Epithelial cell of esophagus (primary cell): ENCODE results near the gene WSCD2.

Experiments used
- DNase-seq: peaks from one replicate; pipeline ENCODE4 v3.0.0; 2010; ENCODE audit warnings: low read depth
- H3K4me3 ChIP-seq: 2 replicates; pipeline ENCODE4 v1.5.1; 2011; ENCODE audit warnings: mild to moderate bottlenecking, low read length, control low read depth
- CTCF ChIP-seq: IDR thresholded peaks from 2 replicates; pipeline ENCODE4 v1.5.1; 2011; ENCODE audit warnings: low read depth, mild to moderate bottlenecking, low read length, control low read depth, inconsistent platforms; ENCODE audit not compliant: insufficient read depth; ENCODE audit errors: missing control alignments

The WSCD2 gene

DNA sequence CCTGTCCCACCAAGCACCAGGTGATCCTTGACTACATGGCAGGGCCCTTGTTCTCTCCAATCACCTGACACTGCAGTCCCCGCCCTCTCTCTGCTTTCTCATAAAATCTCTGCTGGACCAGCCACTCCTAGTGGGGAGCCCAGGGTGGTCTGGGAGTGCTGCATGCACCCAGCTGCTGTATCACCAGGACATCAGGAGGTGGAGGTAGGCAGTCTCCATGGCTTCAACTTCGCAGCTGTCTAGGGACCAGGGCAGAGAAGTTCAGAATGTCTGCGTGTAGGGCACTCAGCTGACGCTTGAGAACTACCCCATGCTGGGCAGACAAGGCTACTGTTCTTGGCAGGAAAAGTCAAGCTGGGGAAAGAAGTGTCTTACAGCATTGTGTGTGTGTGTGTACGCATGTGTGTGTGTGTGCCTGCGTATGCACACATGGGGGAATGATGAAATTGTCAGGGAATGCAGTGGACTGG lies 2.6 kb downstream of the WSCD2 start:
- no peak for TF ChIP-seq CTCF
- H3K4me3 ChIP-seq: no peak overlapping the region
- DNase-seq: no peak

DNA sequence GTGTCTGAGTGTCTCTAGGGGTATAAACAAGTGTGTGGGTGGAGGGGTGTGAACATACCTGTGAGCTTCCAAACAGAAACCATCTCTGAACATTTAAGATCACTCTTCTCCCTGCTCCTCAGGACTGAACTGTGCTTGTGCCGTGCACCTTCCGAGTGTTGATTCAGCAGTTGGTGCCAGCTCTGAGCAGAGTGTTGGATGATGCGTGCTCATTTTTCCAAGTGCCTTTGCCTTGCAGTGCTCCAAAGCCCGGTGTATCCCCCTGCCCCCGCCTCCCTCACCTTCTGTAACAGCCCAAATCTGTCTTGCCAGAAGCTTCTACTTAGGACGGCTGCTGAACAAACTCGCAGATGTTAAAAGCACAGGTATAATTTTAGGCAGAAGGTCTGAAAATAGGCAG lies 4.4 kb downstream of the WSCD2 start:
- no peak for DNase-seq
- no peak for TF ChIP-seq CTCF
- H3K4me3 ChIP-seq: no peak overlapping the region

DNA sequence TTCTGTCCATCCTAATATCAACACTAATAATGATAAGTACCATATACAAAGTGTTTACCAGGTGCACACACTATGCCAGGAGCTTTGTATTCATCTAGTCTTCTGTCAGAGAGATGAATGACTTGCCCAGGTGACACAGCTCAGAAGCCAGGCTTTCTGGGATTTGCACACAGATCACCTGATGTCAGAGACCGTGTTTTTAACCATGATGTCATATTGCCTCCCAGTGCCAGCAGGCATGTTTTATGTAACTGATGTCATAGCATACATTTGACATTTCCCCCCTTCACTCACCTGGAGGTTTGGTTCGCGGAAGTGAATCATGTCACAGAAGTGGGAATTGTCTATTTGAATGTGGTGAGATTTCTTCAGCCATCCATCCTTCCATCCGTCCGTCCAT lies 5.7 kb downstream of the WSCD2 start:
- no peak for TF ChIP-seq CTCF
- DNase-seq: no peak
- H3K4me3 ChIP-seq: no peak overlapping the region

DNA sequence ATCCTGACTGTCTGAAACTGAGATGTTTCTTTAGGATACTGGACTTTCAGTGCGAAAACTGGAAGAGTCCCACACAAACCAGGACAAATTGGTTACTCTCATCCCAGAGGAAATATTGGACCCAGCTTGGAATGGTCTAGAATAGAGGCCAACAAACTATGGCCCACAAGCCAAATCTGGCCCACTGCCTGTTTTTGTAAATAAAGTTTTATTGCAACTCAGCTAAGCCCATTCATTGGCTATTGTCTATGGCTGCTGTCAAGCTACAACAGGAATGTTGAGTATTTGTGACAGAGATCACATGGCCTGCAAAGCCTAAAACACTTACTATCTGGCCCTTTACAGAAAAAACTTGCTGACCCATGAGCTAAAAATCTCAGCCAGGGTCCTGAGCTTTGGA lies 6.5 kb downstream of the WSCD2 start:
- DNase-seq: no peak
- TF ChIP-seq CTCF: no peak
- no peak overlapping the region for H3K4me3 ChIP-seq

- no peak overlapping the region for H3K4me3 ChIP-seq
- DNase-seq: no peak
- no peak for TF ChIP-seq CTCF
Measured at GRCh38 chr12:108136697-108137096, 7.6 kb downstream of the WSCD2 start.

- no peak for TF ChIP-seq CTCF
- no peak overlapping the region for H3K4me3 ChIP-seq
- DNase-seq: no peak
Measured at GRCh38 chr12:108139454-108139853, 10.4 kb downstream of the WSCD2 start.

DNA sequence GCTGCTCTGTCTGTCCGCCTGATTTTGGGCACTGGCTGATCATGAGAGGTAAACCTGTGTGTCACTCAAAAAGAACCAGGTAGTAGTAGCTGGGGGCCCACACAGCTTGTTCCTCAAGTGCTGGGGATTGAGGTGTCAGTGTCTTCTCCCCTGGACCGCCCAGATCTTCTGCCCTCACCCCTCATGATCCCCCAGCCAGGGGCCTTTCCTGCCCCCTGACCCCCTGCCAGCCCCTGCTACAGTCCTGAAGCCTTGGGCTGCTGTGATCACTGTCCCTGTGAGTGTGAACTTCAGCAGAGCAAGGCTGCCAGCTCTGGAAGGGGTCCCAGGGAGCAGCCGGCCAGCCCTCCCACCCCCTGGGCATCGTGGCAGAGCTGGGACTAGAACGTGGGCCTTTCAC lies 11.4 kb downstream of the WSCD2 start:
- no peak for TF ChIP-seq CTCF
- H3K4me3 ChIP-seq: no peak overlapping the region
- DNase-seq: no peak
